Measurements from ENCODE around the gene TDP2.

TDP2 gene

GRCh38 chr6:24607310-24608105, 59.2 kb downstream of the TDP2 start:
- no peak for DNase-seq (ENCODE audit: extremely low spot score)
- POLR2A ChIA-PET = no interaction called here
- CTCF ChIA-PET = interaction anchor here (1.2 kb wide), 1 partner anchor 13 kb away, joined by 4 read pairs; no protein-coding TSS in a partner anchor
- TF ChIP-seq CTCF (IDR thresholded peaks at IDR 0.05; ENCODE audit: control extremely low read depth, extremely low read depth, low read depth, missing control alignments) = no peak

GRCh38 chr6:24606200-24606930, 60.3 kb downstream of the TDP2 start:
- POLR2A ChIA-PET = no interaction called here
- TF ChIP-seq CTCF (IDR thresholded peaks at IDR 0.05; ENCODE audit: control extremely low read depth, extremely low read depth, low read depth, missing control alignments) = no peak
- no peak for DNase-seq (ENCODE audit: extremely low spot score)
- CTCF ChIA-PET = interaction anchor here (1.2 kb wide), 1 partner anchor 12 kb away, joined by 4 read pairs; no protein-coding TSS in a partner anchor

DNA sequence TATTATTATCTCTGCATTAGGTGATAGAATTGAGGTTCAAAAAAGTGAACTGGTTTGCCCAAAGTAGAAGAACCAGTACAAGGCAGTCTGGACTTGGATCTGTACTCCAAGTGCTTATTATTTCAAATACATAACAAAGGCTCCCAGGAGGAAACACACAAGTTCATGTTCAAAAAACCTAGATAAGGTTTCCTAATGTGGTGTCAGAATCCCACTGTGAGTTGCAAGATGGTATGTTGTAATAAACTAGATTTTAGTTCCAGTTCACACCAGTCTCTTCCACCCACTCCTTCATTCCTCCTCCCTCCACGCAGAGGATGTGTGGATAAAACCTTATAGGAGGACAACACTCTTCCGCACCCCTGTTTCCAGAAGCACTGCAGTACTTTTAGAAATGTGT, 63.5 kb downstream of the TDP2 start:
- CTCF ChIA-PET = no interaction called here
- no peak for DNase-seq (ENCODE audit: extremely low spot score)
- POLR2A ChIA-PET = no interaction called here
- TF ChIP-seq CTCF (IDR thresholded peaks at IDR 0.05; ENCODE audit: control extremely low read depth, extremely low read depth, low read depth, missing control alignments) = no peak

- DNase-seq (ENCODE audit: extremely low spot score) = no peak
- CTCF ChIA-PET = no interaction called here
- peak; percentile 9 for TF ChIP-seq CTCF (IDR thresholded peaks at IDR 0.05; ENCODE audit: control extremely low read depth, extremely low read depth, low read depth, missing control alignments)
- POLR2A ChIA-PET = no interaction called here
Observed at GRCh38 chr6:24600903-24601302, 65.8 kb downstream of the TDP2 start.

All from GM10248 (cell line).